ENCODE measurements around the gene KLHL41.
"Not testable (repeated sequence)": the region's sequence is repeated elsewhere in the genome, so short reads cannot be mapped to it uniquely, and the experiment has no call there.

DNA sequence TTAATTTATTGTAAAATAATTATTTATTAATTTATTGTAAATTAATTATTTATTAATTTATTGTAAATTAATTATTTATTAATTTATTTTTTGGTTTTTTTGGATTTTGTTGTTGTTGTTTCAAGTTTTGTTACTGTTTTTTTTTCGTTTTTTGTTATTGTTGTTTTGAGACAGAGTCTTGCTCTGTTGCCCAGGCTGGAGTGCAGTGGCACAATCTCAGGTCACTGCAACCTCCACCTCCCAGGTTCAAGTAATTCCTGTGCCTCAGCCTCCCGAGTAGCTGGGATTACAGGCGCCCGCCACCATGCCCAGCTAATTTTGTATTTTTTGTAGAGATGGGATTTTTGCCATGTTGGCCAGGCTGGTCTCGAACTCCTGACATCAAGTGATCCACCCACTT is 52.6 kb downstream of the KLHL41 start:
- TF ChIP-seq JUND (IDR thresholded peaks at IDR 0.05); EGR1 (IDR thresholded peaks at IDR 0.05; ENCODE audit: low read depth in 2 of 2); RAD21 (IDR thresholded peaks at IDR 0.05); TAF1 (conservative IDR thresholded peaks at IDR 0.05); YY1 (IDR thresholded peaks at IDR 0.05): not testable (repeated sequence)
- TF ChIP-seq, protein P1, sequence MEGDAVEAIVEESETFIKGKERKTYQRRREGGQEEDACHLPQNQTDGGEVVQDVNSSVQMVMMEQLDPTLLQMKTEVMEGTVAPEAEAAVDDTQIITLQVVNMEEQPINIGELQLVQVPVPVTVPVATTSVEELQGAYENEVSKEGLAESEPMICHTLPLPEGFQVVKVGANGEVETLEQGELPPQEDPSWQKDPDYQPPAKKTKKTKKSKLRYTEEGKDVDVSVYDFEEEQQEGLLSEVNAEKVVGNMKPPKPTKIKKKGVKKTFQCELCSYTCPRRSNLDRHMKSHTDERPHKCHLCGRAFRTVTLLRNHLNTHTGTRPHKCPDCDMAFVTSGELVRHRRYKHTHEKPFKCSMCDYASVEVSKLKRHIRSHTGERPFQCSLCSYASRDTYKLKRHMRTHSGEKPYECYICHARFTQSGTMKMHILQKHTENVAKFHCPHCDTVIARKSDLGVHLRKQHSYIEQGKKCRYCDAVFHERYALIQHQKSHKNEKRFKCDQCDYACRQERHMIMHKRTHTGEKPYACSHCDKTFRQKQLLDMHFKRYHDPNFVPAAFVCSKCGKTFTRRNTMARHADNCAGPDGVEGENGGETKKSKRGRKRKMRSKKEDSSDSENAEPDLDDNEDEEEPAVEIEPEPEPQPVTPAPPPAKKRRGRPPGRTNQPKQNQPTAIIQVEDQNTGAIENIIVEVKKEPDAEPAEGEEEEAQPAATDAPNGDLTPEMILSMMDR (IDR thresholded peaks at IDR 0.05; ENCODE audit: low read depth, low read length, missing input control), result not testable (repeated sequence)
- TF ChIP-seq, protein P2, sequence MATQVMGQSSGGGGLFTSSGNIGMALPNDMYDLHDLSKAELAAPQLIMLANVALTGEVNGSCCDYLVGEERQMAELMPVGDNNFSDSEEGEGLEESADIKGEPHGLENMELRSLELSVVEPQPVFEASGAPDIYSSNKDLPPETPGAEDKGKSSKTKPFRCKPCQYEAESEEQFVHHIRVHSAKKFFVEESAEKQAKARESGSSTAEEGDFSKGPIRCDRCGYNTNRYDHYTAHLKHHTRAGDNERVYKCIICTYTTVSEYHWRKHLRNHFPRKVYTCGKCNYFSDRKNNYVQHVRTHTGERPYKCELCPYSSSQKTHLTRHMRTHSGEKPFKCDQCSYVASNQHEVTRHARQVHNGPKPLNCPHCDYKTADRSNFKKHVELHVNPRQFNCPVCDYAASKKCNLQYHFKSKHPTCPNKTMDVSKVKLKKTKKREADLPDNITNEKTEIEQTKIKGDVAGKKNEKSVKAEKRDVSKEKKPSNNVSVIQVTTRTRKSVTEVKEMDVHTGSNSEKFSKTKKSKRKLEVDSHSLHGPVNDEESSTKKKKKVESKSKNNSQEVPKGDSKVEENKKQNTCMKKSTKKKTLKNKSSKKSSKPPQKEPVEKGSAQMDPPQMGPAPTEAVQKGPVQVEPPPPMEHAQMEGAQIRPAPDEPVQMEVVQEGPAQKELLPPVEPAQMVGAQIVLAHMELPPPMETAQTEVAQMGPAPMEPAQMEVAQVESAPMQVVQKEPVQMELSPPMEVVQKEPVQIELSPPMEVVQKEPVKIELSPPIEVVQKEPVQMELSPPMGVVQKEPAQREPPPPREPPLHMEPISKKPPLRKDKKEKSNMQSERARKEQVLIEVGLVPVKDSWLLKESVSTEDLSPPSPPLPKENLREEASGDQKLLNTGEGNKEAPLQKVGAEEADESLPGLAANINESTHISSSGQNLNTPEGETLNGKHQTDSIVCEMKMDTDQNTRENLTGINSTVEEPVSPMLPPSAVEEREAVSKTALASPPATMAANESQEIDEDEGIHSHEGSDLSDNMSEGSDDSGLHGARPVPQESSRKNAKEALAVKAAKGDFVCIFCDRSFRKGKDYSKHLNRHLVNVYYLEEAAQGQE (IDR thresholded peaks at IDR 0.05), result not testable (repeated sequence)
